NT2/D1 (cell line): ENCODE data around the gene KIF22.

Source experiments
- YY1 ChIP-seq: IDR thresholded peaks from 2 replicates; pipeline ENCODE4 v1.6.1; 2011; ENCODE audit not compliant: insufficient read length, insufficient read depth
- ZNF274 ChIP-seq: IDR thresholded peaks from 2 replicates; pipeline ENCODE4 v1.6.1; 2011; ENCODE audit warnings: mild to moderate bottlenecking, low read depth, low read length

DNA sequence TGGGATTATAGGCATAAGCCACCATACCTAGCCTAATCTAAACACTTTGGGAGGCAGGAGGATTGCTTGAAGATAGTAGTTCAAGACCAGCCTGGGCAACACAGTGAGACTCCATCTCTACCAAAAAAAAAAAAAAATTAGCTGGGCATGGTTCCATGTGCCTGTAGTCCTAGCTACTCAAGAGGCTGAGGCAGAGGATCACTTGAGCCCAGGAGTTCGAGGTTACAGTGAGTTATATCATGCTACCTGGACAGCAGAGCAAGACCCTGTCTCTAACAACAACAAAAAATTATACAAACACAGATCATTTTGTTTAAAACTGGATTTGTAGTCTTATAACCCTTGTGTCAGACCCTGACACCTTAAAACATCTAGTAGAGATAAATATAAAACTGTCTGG, 37.0 kb upstream of the KIF22 start:
- no peak for TF ChIP-seq ZNF274
- no peak for TF ChIP-seq YY1
